NCI-H2107 treated with DMSO at 0.1 percent for 48 hours (cell line): ENCODE results near the gene PLAU.
"Not testable (repeated sequence)": the region's sequence is repeated elsewhere in the genome, so short reads cannot be mapped to it uniquely, and the experiment has no call there.

Experiments used
- DNase-seq: peaks from one replicate; lab custom pipeline; 2025; ENCODE audit not compliant: unreplicated experiment; lab: John Stamatoyannopoulos, UW

Gene PLAU

DNA sequence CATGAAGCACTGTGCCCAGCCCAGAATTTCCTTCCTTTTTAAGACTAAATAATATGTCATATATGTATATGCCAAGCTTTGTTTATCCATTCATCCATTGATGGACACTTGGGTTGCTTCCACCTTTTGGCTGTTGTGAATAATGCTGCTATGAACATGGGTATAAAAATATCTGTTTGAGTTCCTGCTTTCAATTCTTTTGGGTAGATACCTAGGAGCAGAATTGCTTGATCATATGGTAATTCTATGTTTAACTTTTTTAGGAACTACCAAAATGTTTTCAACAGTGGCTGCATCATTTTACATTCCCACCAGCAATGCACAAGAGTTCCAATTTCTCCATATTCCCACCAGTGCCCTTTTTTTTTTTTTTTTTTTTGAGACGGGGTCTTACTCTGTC is 13.2 kb upstream of the PLAU start:
- no peak for DNase-seq

DNA sequence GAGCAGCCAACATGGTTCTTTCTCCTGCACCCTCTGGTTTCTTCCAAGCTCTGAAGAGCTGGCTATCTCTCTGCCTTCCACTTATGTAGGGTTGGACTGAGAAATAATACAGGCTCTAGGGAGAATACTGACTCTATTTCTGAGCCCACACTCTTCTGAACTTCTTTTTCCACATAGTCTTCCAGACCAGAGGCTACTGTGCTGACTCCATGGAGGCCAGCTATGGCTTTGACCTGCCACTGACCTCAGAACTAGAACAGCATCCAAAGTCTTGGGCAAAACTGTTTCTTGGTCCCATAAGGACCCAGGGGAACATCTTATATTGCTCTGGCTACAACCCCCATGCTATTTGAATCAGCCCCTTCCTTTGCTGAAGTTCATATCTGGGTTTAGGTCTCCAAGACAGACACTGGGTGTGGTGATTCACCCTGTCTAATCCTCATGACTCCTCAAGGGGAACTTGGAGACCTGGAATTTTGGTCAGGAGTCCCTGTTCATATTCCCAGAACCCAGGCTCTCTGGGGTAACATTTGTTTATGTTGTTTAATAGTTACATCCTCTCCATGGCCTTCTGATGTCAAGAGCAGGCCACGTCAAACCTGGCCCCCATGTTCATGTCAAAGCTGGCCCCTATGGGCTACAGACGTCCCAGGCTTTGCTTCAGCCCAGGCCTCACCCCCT is 12.1 kb upstream of the PLAU start:
- DNase-seq = no peak

DNA sequence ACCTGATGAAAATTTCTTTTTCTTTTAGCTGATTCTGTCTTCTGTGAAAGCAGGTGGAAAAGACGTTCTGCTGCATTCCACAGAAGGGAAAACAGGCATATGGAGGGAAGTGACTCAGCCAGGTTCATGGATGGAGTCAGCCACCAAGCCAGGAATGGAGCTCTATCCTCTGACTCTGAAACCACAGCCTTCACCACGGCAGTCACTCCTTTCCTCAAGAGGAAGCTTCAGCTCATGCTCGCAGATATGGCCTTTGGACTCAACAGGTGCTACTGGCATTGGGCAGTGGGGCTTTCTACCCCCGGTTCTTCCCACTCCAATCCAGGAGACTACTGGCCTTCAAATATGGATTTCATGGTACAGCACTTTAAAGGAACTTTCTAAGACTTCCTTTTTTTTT is 11.5 kb upstream of the PLAU start:
- DNase-seq = no peak

DNA sequence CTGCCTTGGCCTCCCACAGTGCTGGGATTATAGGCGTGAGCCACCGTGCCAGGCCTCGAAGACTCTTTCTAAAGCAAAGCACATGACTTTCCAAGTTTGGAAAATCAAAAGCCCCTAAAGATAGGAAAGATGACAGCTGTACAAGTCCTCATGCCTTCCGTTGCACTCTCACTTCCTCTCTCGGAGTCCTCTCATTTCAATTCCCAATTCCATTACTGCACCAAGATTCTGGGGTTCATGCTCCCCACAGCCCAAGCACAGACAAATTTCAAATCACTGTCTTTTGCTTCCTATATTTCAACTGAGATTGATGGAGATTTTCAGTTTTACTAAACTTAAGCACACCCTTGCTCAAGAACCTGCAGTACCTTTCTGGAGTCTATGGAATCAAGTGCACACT is 10.9 kb upstream of the PLAU start:
- DNase-seq = no peak

DNA sequence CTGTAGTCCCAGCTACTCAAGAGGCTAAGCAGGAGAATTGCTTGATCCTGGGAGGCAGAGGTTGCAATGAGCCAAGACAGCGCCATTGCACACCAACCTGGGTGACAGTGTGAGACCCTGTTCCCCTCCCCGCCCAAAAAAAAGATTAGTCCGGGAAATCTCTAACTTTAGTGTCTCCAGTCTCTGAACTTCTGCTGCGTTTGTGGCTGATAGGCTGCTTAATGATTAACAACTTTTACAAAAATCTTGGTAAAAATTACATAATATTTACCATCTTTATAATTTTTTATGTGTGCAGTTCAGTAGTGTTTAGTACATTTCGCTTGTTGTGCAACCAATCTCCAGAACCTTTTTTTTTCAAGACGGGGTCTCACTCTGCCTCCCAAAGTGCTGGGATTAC is 9.7 kb upstream of the PLAU start:
- no peak for DNase-seq

DNA sequence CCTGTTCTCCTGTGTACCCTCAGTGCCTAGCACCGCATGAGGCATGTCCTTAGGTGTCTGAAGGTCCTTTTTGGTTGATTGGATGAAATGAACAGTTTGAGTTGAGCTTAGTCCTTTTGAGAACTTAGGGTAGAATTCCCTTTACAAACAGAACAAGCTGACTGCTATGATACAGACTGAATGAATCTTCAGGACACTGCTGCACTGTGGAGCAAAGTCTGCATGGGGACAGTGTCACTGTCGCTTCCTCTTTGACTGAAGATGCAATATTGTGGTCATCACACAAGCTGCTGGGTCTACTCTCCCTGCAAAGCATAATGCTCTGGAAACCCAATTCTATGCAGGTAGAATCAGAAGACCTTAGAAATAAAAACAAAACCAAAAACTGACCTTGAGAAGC is 8.6 kb upstream of the PLAU start:
- DNase-seq = no peak

DNA sequence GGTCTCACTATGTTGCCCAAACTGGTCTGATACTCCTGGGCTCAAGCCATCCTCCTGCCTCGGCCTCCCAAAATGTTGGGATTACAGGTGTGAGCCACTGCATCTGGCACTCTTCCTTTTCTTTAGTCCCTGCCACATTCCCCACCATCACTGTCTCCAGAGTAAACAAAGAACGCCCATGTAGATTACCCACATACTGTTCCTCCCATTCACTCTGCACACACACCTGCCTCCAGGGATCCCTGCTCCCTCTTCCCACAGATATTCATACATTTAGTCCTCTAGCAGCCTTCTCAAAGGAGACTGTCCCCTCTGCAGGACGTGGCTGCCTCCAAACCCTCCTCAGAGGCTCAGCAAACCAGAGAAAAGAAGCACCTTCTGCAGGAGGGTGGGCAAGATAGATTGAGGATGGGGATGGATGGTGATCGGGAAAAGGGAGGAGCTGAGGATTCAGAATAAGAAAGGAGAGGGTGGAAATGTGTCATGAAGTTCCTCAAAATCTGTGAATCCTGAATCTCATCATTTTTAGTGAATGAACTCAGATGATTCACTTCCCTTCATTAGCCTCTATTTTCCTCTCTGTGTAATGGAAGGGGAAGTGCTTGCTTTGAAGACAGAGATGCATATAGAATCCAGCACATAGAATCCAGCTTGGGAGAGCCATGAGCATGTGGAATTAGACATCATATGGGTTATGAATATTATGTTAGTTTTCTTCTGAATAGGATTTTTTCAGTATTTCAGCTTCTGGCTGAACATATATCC is 5.5 kb upstream of the PLAU start:
- DNase-seq = no peak

DNA sequence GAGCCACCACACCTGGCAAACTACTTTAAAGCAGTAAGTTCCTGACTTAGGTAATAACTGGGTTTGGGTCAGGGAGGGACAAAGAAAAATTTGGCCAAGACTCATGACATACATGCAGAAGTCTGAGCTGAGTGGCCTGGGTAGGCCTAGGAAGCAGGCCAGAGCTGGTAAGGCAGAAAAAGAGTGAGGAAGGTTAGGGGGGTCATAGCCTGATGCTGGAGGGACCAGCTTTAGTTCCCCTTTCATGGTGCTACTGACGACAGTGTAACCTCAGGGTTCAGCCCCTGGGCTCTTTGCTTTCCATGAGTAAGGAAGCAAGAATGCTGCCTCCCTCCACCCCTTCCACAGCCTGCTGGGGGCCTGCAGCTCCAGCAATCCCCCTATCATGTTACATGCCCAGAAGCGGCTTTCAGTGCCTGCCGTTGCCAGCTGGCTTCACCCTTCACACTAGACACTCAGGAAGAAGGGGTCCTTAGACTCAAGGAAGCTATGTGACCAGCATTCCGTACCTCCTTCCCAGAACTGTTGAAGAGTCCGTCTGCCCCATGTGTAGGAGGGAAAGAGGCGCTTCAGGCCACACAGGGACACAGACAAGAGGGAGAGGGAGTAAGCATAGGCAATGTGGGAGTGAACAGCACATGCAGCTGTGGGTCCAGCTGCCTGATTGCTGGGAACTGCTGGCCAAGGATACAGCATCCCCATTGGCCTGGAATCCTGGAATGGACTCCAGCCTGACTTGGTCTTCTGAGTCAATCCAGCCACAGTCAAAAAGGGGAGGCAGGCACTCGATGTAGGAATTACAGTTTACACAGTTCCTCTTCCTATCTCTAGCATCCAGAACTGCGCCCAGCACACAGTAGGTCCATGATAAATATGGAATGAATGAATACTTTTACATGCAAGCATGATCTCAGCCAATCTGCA is 4.1 kb upstream of the PLAU start:
- DNase-seq = peak; percentile 38

DNA sequence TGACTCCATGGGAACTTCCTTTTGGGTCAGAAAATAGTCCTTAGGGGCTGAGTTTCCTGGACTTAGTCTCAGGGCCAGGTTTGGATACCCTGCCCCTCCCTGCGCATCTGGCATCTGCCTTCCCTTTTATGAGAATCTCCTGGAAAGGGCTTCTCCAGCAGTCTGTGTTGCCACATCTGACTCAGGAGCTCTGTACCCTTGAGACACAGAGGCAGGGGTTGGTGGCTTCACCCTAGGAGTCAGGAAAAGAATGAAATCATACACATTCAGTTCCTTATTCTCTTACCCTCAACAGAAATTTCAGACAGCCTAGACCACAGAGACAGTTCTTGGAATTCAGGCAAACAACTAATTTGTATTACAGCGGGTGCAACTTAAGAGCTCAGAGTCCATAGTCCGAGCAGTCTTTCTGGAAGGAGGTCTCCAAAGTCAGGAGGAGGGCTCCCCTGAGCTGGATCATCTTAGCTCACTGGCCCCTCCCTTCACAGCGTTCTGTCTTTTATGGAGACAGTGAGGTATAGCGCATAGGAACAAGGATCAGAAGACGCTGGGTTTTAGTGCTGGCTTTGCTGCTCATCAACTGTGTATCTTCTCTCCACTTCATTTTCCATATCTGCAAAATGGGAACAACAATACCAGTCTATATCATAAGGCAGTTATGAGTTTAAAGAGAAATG is 3.0 kb upstream of the PLAU start:
- no peak for DNase-seq

DNA sequence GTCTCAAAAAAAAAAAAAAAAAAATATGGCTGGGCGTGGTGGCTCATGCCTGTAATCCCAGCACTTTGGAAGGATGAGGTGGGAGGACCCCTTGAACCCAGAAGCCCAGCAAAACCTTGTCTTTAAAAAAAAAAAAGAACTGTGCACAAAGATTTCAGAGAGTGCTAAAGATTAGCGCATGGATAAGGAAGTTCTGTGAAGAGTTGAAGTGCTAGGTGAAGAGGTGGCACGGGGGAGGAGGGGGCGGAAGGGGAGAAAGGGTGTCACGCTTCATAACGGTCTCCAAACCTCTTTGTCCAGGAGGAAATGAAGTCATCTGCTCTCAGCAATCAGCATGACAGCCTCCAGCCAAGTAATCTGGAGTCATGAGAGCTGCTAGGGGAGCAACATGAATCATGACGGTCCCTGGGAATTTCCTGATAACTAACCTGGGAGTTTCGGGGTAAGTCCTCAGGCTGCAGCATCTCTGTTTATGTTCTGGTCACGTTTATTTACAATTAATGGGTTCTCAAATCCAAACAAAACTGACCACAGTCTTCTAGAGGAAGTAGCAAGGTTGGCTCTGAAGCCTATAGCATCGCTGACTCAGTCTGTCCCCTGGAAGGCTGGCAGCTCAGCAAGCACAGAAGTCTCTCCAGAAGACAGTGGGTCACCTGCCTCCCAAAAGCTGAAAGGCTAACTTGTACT is 1.9 kb upstream of the PLAU start:
- no peak for DNase-seq

DNA sequence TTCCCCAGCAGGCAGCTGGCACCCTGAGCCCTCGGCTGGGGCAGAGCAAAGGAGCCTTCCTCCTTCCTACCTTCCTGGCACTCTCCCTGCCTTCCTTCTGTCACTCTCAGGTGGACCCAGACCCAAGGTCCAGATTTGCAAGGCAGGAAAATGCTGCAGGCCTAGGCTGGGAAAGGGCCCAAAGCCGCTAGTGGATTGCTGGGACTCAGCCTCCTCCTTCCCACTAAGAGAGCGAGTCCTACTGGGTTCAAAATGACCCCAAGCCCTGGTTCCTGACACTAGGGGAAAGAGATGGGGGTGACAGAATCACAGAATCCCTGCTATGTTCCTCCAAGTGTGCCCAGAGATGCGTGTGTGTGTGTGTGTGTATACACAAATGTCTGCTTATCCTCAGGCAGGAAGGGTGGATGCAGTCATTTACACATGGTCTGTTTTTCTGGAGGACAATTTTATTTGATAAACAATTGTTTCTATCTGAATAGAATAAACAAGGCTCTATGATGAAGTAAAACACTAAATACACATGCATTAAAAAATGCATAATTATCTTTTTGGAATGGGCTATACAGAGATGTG is 1.3 kb upstream of the PLAU start:
- no peak for DNase-seq

DNA sequence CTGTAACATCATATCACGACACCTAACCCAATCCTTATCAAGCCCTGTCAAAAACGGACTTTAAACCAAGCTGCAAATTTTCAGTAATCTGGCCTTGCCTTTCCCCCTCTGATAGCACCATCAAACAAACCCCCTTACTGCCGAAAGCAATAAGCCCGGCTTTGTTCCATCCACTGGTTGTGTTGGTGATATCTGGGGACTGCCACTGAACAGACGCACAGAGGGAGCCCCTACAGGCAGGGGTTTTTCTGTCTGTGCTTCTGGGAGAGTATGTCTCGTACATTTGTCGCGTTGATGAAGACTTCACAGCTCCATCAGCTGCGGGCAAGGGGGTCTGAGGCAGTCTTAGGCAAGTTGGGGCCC is 550 bp upstream of the PLAU start:
- no peak for DNase-seq

DNA sequence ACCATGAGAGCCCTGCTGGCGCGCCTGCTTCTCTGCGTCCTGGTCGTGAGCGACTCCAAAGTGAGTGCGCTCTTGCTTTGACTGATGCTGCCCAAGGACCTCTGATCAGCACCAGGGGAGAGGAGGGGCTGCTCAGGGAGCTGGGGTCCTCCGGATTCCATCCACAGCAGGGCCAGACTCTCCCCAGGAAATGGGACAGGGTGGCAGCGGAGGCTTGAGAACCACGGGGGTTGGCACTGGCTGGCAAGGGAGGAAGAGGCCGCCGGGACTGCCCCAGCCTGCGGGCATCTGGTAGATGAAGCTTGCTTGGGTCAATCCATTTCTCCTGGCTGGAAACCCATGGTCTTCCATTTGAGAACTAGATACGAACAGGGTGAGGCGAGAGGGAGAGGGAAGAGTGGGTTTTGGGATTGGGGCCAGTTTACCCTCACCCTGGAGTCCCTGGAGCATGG is 647 bp downstream of the PLAU start:
- DNase-seq = no peak

DNA sequence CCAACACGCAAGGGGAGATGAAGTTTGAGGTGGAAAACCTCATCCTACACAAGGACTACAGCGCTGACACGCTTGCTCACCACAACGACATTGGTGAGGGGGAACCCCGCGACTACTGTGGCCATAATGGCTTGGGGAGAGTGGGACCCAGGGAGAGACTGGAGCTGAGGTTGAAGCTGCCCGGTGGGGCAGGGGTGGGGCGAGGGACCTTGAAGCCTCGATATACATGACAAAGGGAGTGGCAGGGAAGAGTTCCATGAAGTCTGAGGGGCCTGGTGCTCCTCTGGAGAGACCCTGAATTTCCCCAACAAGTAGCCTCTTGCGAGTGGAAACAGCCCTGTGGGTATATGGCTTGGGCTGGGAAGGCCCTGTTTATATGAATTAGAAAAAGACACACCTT is 3.1 kb downstream of the PLAU start:
- no peak for DNase-seq

DNA sequence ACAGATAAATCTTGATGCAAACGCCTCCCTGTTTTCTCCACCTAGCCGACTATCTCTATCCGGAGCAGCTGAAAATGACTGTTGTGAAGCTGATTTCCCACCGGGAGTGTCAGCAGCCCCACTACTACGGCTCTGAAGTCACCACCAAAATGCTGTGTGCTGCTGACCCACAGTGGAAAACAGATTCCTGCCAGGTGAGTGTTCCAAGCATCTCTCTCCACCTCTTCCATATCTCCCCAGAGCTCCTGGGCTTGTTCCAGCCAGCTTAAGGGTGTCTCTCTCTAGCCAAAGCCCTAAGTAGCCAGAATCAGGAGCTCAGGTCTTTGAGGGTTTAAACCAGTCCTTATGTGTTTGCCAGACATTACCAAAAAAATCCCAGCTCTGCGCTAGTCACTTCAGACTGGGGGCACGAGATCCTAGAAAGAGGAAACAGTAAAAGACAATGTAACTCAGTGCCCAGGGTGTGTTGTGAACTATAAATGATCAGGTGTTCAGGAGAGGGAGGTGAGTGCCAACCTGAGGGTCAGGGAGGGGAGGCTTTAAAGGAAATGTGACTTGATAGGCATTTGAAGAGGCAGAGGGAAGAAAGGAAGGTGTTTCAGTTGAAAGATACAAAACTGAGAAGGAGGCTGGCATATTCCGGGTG is 4.4 kb downstream of the PLAU start:
- DNase-seq = no peak

DNA sequence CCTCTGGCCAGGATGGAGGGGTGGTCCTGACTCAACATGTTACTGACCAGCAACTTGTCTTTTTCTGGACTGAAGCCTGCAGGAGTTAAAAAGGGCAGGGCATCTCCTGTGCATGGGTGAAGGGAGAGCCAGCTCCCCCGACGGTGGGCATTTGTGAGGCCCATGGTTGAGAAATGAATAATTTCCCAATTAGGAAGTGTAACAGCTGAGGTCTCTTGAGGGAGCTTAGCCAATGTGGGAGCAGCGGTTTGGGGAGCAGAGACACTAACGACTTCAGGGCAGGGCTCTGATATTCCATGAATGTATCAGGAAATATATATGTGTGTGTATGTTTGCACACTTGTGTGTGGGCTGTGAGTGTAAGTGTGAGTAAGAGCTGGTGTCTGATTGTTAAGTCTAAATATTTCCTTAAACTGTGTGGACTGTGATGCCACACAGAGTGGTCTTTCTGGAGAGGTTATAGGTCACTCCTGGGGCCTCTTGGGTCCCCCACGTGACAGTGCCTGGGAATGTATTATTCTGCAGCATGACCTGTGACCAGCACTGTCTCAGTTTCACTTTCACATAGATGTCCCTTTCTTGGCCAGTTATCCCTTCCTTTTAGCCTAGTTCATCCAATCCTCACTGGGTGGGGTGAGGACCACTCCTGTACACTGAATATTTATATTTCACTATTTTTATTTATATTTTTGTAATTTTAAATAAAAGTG is 6.0 kb downstream of the PLAU start:
- DNase-seq = no peak

DNA sequence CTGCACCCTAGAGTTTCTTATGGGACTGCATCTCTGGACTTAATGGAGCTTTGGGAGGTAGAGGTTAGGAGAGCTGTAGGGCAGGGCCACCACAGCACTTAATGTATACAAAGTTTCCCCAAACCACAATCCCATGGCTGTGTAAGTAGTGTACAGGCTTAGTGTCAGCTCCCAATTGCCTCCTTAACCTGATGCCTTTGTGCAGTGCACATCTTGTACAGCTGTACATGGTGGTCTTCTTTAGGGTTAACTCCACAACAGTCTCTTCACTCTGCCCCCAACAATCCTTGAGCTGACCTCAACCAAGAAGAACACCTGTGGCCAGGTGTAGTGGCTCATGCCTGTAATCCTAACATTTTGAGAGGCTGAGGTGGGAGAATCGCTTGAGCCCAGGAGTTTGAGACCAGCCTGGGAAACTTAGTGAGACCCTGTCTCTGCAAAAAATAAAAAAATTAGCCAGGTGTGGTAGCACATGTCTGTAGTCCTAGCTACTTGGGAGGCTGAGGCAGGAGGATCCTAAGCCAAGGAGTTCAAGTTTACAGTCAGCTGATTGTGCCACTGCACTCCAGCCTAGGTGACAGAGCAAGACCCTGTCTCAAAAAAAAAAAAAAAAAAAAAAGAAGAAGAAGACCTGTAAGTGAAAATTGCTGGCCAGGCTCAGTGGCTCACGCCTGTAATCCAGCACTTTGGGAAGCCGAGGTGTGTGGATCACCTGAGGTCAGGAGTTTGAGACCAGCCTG is 6.8 kb downstream of the PLAU start:
- DNase-seq = no peak

DNA sequence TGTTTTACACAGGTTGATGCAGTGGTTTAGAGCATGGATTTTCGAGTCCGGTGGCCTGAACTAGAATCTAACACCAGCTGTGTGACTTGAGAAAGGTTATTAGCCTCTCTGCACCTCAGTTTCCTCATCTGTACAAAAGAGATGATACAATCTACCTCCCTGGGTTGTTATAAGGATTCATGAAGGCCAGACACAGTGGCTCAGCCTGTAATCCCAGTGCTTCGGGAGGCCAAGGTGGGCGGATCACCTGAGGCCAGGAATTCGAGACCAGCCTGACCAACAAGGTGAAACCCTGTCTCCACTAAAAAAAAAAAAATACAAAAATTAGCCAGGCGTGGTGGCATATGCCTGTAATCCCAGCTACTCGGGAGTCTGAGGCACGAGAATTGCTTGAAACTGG is 8.5 kb downstream of the PLAU start:
- not testable (repeated sequence) for DNase-seq

DNA sequence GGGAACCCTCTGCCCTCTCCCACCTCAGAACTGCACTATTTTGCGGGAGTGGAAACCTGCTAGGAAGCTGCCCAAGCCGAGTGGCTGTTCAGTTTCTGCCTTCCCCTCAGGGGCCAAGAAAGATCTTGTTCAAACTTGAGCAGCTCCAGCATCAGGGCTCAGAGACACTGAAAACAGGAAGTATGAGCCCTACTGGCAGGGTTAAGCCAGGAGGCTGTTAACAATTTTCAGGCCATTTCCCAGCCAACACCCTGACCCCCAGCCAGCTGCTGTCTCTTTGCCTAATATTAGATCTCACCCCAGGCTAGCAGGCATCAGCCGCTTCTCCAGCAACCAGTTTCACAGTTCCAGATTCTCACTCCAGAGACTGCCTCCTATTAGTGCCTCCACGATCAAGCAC is 9.2 kb downstream of the PLAU start:
- no peak for DNase-seq
